Tibial nerve (tissue), 4 donors: ENCODE data around the gene RHBG. TPM values are rescaled to one million over a fixed set of nuclear protein-coding genes. Genes with fewer than 3 reads are reported as not detected.

Source experiments
- DNase-seq, 2 donors: peaks; one replicate each; pipeline ENCODE4 v3.0.0-alpha.2; 2019; ENCODE audit warnings: low spot score in 2 of 2
- H3K27ac ChIP-seq, 4 donors: fragments of 200-600 bp; sonication (generic) in 3 of 4; one replicate each; pipeline ENCODE4 v1.5.1; 2017 to 2019; ENCODE audit warnings: mild to moderate bottlenecking in 1 of 4
- H3K27me3 ChIP-seq, 2 donors: fragments of 200-600 bp; sonication (generic) in 1 of 2; one replicate each; pipeline versions ENCODE4 v1.5.1 to v1.6.0; 2017 to 2019
- H3K36me3 ChIP-seq, 3 donors: fragments of 200-600 bp; sonication (generic); one replicate each; pipeline ENCODE4 v1.5.1; 2018 to 2019
- H3K4me1 ChIP-seq, 4 donors: fragments of 200-600 bp; sonication (generic) in 3 of 4; one replicate each; pipeline ENCODE4 v1.5.1; 2017 to 2019
- H3K4me3 ChIP-seq, 4 donors: fragments of 200-600 bp; sonication (generic) in 3 of 4; one replicate each; pipeline ENCODE4 v1.5.1; 2017 to 2019; ENCODE audit warnings: mild to moderate bottlenecking in 1 of 4, moderate library complexity in 1 of 4
- H3K9me3 ChIP-seq, 4 donors: fragments of 200-600 bp; sonication (generic) in 3 of 4; one replicate each; pipeline ENCODE4 v1.5.1; 2017 to 2019
- EP300 ChIP-seq, 2 donors: sonication (generic); formaldehyde crosslinking; IDR thresholded peaks; one replicate each; pipeline ENCODE4 v1.6.1; 2017; ENCODE audit warnings: antibody characterized with exemption in 2 of 2, mild to moderate bottlenecking in 1 of 2
- POLR2A ChIP-seq, 2 donors: fragments of 450-650 bp; IDR thresholded peaks; one replicate each; pipeline ENCODE4 v1.6.1; 2017; ENCODE audit warnings: antibody characterized with exemption in 2 of 2, mild to moderate bottlenecking in 2 of 2, moderate library complexity in 2 of 2
- WGBS, 2 donors: methylation state at CpG; one replicate each; pipeline ENCODE4 v1.1.5; 2018; 5-methylcytosine and 5-hydroxymethylcytosine counted together
- total RNA-seq, 4 donors: library from RNA; depleted of rRNA; stranded (reverse); fragments of >200 nt; gene quantifications; one replicate each; pipeline ENCODE4 v1.1.0, GENCODE V29; 2016
- TF ChIP-seq, protein P1 (sequence below), 5 experiments: fragments of 200-600 bp in 3 of 5; fragments of 450-650 bp in 2 of 5; sonication (generic) in 3 of 5; IDR thresholded peaks; one replicate each; pipeline ENCODE4 v1.5.1; 2016 to 2019; ENCODE audit warnings: antibody characterized with exemption in 5 of 5, mild to moderate bottlenecking in 3 of 5, moderate library complexity in 2 of 5

Gene RHBG
- total RNA-seq, 4 donors from 2014 or later = not detected

- 17 to 36% methylated on average over 5 to 6 of the region's 6 CpGs for WGBS, 2 donors
- Histone ChIP-seq H3K9me3 (no peaks in the 10 kb centered on the region), H3K36me3 (no peaks in the 10 kb centered on the region), H3K4me3 (no peak overlapping the region), H3K27me3 (peaks cover 0 to 90% of the 10 kb centered on the region in 2 donors), H3K4me1 (no peaks in the 10 kb centered on the region), H3K27ac (no peak overlapping the region)
- TF ChIP-seq EP300 (IDR thresholded peaks at IDR 0.05) (no peak), POLR2A (IDR thresholded peaks at IDR 0.05) (no peak)
- TF ChIP-seq, protein P1, sequence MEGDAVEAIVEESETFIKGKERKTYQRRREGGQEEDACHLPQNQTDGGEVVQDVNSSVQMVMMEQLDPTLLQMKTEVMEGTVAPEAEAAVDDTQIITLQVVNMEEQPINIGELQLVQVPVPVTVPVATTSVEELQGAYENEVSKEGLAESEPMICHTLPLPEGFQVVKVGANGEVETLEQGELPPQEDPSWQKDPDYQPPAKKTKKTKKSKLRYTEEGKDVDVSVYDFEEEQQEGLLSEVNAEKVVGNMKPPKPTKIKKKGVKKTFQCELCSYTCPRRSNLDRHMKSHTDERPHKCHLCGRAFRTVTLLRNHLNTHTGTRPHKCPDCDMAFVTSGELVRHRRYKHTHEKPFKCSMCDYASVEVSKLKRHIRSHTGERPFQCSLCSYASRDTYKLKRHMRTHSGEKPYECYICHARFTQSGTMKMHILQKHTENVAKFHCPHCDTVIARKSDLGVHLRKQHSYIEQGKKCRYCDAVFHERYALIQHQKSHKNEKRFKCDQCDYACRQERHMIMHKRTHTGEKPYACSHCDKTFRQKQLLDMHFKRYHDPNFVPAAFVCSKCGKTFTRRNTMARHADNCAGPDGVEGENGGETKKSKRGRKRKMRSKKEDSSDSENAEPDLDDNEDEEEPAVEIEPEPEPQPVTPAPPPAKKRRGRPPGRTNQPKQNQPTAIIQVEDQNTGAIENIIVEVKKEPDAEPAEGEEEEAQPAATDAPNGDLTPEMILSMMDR (IDR thresholded peaks at IDR 0.05) = no peak
- DNase-seq = no peak
Observed at GRCh38 chr1:156406251-156406650, 37.2 kb downstream of the RHBG start.

DNA sequence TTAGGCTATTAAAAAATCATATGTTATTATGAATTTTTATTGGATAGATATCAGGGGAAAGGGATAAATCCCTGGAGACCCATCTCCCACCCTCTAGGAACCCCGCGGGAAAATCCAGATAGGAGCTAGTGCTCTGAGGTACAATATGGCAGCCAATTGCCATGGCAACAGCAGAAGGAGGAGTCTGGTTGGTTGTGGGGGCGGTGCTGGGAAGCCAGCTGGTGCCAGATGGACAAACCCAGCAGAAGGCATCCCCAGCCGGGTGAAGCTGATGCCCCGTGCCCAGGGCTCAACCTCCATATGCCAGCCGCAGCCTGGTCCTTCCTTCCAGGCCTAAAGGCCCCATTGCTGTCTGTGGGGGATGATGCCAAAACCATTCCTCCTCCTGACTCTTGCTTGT is 38.3 kb downstream of the RHBG start:
- TF ChIP-seq EP300 (IDR thresholded peaks at IDR 0.05) = no peak
- TF ChIP-seq POLR2A (IDR thresholded peaks at IDR 0.05) = no peak
- TF ChIP-seq, protein P1 (IDR thresholded peaks at IDR 0.05) = no peak
- Histone ChIP-seq H3K27ac (no peak overlapping the region), H3K27me3 (peaks cover 0 to 80% of the 10 kb centered on the region in 2 donors), H3K36me3 (no peaks in the 10 kb centered on the region), H3K9me3 (no peaks in the 10 kb centered on the region), H3K4me1 (no peaks in the 10 kb centered on the region), H3K4me3 (no peak overlapping the region)
- no peak for DNase-seq
- 61 to 84% methylated on average over 3 to 6 of the region's 6 CpGs for WGBS, 2 donors

GRCh38 chr1:156407760-156408159 is 38.7 kb downstream of the RHBG start:
- 78 to 79% methylated on average over 10 of the region's 10 CpGs for WGBS, 2 donors
- peaks cover 0 to 76% of the 10 kb centered on the region in 2 donors for H3K27me3 ChIP-seq
- no peak overlapping the region for H3K27ac ChIP-seq
- no peak overlapping the region for H3K4me3 ChIP-seq
- no peaks in the 10 kb centered on the region for H3K36me3 ChIP-seq
- TF ChIP-seq POLR2A (IDR thresholded peaks at IDR 0.05) (no peak), EP300 (IDR thresholded peaks at IDR 0.05) (no peak)
- TF ChIP-seq, protein P1 (IDR thresholded peaks at IDR 0.05) = no peak
- DNase-seq = no peak
- no peaks in the 10 kb centered on the region for H3K4me1 ChIP-seq
- H3K9me3 ChIP-seq = no peaks in the 10 kb centered on the region

DNA sequence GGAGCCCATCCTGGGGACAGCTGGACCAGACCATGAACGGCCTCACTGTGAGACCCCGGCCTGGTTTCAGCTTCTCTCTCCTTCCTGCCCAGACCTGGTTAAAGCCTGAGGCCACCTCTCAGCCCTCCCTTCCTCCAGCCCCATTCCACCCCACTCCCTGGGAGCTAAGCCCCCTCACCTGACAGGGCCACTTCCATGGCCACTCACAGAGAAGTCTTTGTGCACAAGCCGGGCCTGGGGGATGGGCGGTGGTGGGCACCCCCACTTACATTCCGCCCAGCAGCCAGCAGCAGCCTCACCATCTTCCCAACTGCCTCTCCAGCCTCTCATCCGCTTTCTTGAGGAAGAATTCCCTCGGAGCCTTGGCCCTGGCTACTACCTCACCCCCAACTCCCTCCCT is 40.4 kb downstream of the RHBG start:
- no peaks in the 10 kb centered on the region for H3K4me1 ChIP-seq
- no peaks in the 10 kb centered on the region for H3K9me3 ChIP-seq
- no peak overlapping the region for H3K27ac ChIP-seq
- no peak overlapping the region for H3K4me3 ChIP-seq
- peaks cover 0 to 77% of the 10 kb centered on the region in 2 donors for H3K27me3 ChIP-seq
- 61% methylated on average over 7 of the region's 7 CpGs for WGBS, 2 donors
- TF ChIP-seq, protein P1 (IDR thresholded peaks at IDR 0.05) = no peak
- no peak for TF ChIP-seq POLR2A (IDR thresholded peaks at IDR 0.05)
- no peak for TF ChIP-seq EP300 (IDR thresholded peaks at IDR 0.05)
- no peaks in the 10 kb centered on the region for H3K36me3 ChIP-seq
- DNase-seq = no peak

GRCh38 chr1:156410238-156410637 is 41.2 kb downstream of the RHBG start:
- Histone ChIP-seq H3K4me1 (no peaks in the 10 kb centered on the region), H3K27ac (no peak overlapping the region), H3K27me3 (peaks cover 0 to 77% of the 10 kb centered on the region in 2 donors), H3K36me3 (no peaks in the 10 kb centered on the region), H3K4me3 (no peak overlapping the region), H3K9me3 (no peaks in the 10 kb centered on the region)
- TF ChIP-seq EP300 (IDR thresholded peaks at IDR 0.05) = no peak
- no peak for TF ChIP-seq POLR2A (IDR thresholded peaks at IDR 0.05)
- TF ChIP-seq, protein P1 (IDR thresholded peaks at IDR 0.05) = no peak
- WGBS, 2 donors = 78 to 80% methylated on average over 4 of the region's 4 CpGs
- DNase-seq = no peak
